HCT116 (cell line): ENCODE measurements around the gene NT5DC3. TPM values are rescaled to one million over a fixed set of nuclear protein-coding genes. Genes with fewer than 3 reads are reported as not detected.

Experiments
- ATAC-seq: fragments of 200-7000 bp; cut with Tn5 transposase; 2 replicates; pipeline ENCODE4 v1.9.1; 2020; ENCODE audit warnings: mild to moderate bottlenecking, moderate library complexity
- BruUV-seq: library from RNA; stranded (reverse); fragments of 400-500 nt; replicated peaks from 2 replicates; lab custom pipeline; 2021; lab: Mats Ljungman, UMichigan
- CTCF ChIA-PET: fragments of 300-600 bp; sonication (Branson Sonifier 250); formaldehyde crosslinking; loops from one replicate; lab custom pipeline; 2021; ENCODE audit warnings: antibody characterized with exemption; lab: Charles Lee
- POLR2A ChIA-PET: fragments of 300-600, 350-600 bp; sonication (Branson Sonifier 250); formaldehyde crosslinking; loops from one replicate; lab custom pipeline; 2021; ENCODE audit warnings: antibody characterized with exemption; lab: Charles Lee
- RAD21 ChIA-PET, 2 experiments: fragments of 300-600 bp; sonication (Branson Sonifier 250); formaldehyde crosslinking; loops; one replicate each; lab custom pipeline; 2023; ENCODE audit warnings: low total read pairs in 2 of 2; ENCODE audit not compliant: uncharacterized antibody in 2 of 2, unreplicated experiment in 2 of 2, low non-redundant PET in 1 of 2; lab: Charles Lee
- DNase-seq: peaks from one replicate; pipeline ENCODE4 v3.0.0-alpha.2; 2010; ENCODE audit warnings: low read depth, low spot score
- H2AFZ ChIP-seq: fragments of 200-600 bp; shearing (Covaris generic), sonication (generic); 2 replicates; pipeline ENCODE4 v1.6.1; 2017; ENCODE audit warnings: low read depth, mixed run types, mixed read lengths, antibody characterized with exemption, low read length; ENCODE audit not compliant: poor library complexity, severe bottlenecking
- H3K27ac ChIP-seq: 2 replicates; pipeline ENCODE4 v1.5.1; 2012; ENCODE audit warnings: low read depth, low read length
- H3K27me3 ChIP-seq: fragments of 200-600 bp; sonication (generic); 2 replicates; pipeline ENCODE4 v1.6.1; 2016; ENCODE audit warnings: mixed run types, low read length, mixed read lengths; ENCODE audit not compliant: insufficient read depth
- H3K36me3 ChIP-seq, 2 experiments: fragments of 200-500 bp in 1 of 2; fragments of 200-600 bp in 1 of 2; sonication (Bioruptor generic) in 1 of 2; sonication (generic) in 1 of 2; 2 replicates each; pipeline versions ENCODE4 v1.5.1 to v1.6.1; 2014 to 2016; ENCODE audit warnings: low read length in 2 of 2, inconsistent platforms in 1 of 2, mixed read lengths in 1 of 2, mixed run types in 1 of 2; ENCODE audit not compliant: insufficient read depth in 2 of 2, control insufficient read depth in 1 of 2
- H3K4me1 ChIP-seq, 2 experiments: fragments of 200-600 bp in 1 of 2; sonication (generic) in 1 of 2; 2 replicates each; pipeline versions ENCODE4 v1.5.1 to v1.6.1; 2012 to 2017; ENCODE audit warnings: low read length in 2 of 2, inconsistent platforms in 1 of 2, mild to moderate bottlenecking in 1 of 2, mixed read lengths in 1 of 2, mixed run types in 1 of 2, moderate library complexity in 1 of 2; ENCODE audit not compliant: insufficient read depth in 2 of 2, control insufficient read depth in 1 of 2
- H3K4me2 ChIP-seq: fragments of 200-600 bp; sonication (generic); 2 replicates; pipeline ENCODE4 v1.6.1; 2017; ENCODE audit warnings: mixed run types, low read length, mixed read lengths
- H3K4me3 ChIP-seq, 2 experiments: fragments of 200-600 bp in 1 of 2; sonication (generic) in 1 of 2; replicated peaks in 1 of 2; 2 replicates each; pipeline ENCODE4 v1.5.1; 2011 to 2016; ENCODE audit warnings: low read length in 2 of 2, control low read depth in 1 of 2, low read depth in 1 of 2, mild to moderate bottlenecking in 1 of 2, mixed read lengths in 1 of 2, mixed run types in 1 of 2
- H3K79me2 ChIP-seq: fragments of 200-600 bp; sonication (generic); 2 replicates; pipeline ENCODE4 v1.6.1; 2017; ENCODE audit warnings: mild to moderate bottlenecking, mixed run types, low read length, moderate library complexity, mixed read lengths; ENCODE audit not compliant: insufficient read depth
- H3K9ac ChIP-seq: fragments of 200-600 bp; sonication (generic); 2 replicates; pipeline ENCODE4 v1.6.1; 2016; ENCODE audit warnings: low read length, mixed read lengths
- H3K9me2 ChIP-seq: fragments of 200-600 bp; sonication (generic), shearing (Covaris generic); 2 replicates; pipeline ENCODE4 v1.6.1; 2017; ENCODE audit warnings: mixed run types, mild to moderate bottlenecking, moderate library complexity; ENCODE audit not compliant: insufficient read depth
- H3K9me3 ChIP-seq, 2 experiments: fragments of 200-500 bp in 1 of 2; fragments of 200-600 bp in 1 of 2; sonication (Bioruptor generic) in 1 of 2; sonication (generic) in 1 of 2; 2 replicates each; pipeline ENCODE4 v1.6.1; 2014 to 2017; ENCODE audit warnings: low read length in 2 of 2, mixed read lengths in 2 of 2, inconsistent platforms in 1 of 2, low read depth in 1 of 2, mild to moderate bottlenecking in 1 of 2, mixed run types in 1 of 2, moderate library complexity in 1 of 2; ENCODE audit not compliant: control insufficient read depth in 1 of 2, insufficient read depth in 1 of 2
- H4K20me1 ChIP-seq: fragments of 200-600 bp; sonication (generic), shearing (Covaris generic); 2 replicates; pipeline ENCODE4 v1.6.1; 2017; ENCODE audit warnings: mixed run types, mild to moderate bottlenecking, moderate library complexity; ENCODE audit not compliant: insufficient read depth
- FOSL1 ChIP-seq: IDR thresholded peaks from 2 replicates; pipeline ENCODE4 v1.6.1; 2012; ENCODE audit warnings: low read depth
- JUND ChIP-seq: IDR thresholded peaks from 2 replicates; pipeline ENCODE4 v1.6.1; 2012
- SIN3A ChIP-seq: IDR thresholded peaks from 2 replicates; pipeline ENCODE4 v1.6.1; 2012; ENCODE audit warnings: low read depth
- TCF7L2 ChIP-seq: IDR thresholded peaks from 2 replicates; pipeline ENCODE4 v1.7.0; 2011; ENCODE audit warnings: borderline replicate concordance, inconsistent platforms; ENCODE audit not compliant: insufficient read depth, insufficient read length; ENCODE audit errors: extremely low read depth
- YY1 ChIP-seq: IDR thresholded peaks from 2 replicates; pipeline ENCODE4 v1.6.1; 2011; ENCODE audit warnings: low read length, low read depth, moderate library complexity, mild to moderate bottlenecking; ENCODE audit not compliant: insufficient replicate concordance; ENCODE audit errors: extremely low read depth
- intact Hi-C: fragments of 100-400 bp; cut with micrococcal nuclease; formaldehyde crosslinking; loops from 2 replicates; pipeline ENCODE4 v1.10.0; 2022
- total RNA-seq: library from RNA; stranded (reverse); gene quantifications from one replicate; pipeline ENCODE4 v1.2.1, GENCODE V29; 2021; ENCODE audit not compliant: unreplicated experiment
- TF ChIP-seq, protein P1 (sequence below): IDR thresholded peaks from 2 replicates; pipeline ENCODE4 v1.6.1; 2012; ENCODE audit warnings: low read depth
- TF ChIP-seq, protein P2 (sequence below), 3 experiments: fragments of 200-600 bp in 1 of 3; sonication (generic) in 1 of 3; IDR thresholded peaks in 2 of 3; conservative IDR thresholded peaks in 1 of 3; 2 replicates each; pipeline ENCODE4 v1.5.1; 2012 to 2017; ENCODE audit warnings: low read depth in 2 of 3, low read length in 2 of 3, antibody characterized with exemption in 1 of 3, borderline replicate concordance in 1 of 3, control low read depth in 1 of 3, mild to moderate bottlenecking in 1 of 3, mixed read lengths in 1 of 3, mixed run types in 1 of 3, moderate library complexity in 1 of 3; ENCODE audit not compliant: insufficient read depth in 1 of 3

The NT5DC3 gene
- total RNA-seq, 1 experiment from 2014 or later, result 18.7 TPM

DNA sequence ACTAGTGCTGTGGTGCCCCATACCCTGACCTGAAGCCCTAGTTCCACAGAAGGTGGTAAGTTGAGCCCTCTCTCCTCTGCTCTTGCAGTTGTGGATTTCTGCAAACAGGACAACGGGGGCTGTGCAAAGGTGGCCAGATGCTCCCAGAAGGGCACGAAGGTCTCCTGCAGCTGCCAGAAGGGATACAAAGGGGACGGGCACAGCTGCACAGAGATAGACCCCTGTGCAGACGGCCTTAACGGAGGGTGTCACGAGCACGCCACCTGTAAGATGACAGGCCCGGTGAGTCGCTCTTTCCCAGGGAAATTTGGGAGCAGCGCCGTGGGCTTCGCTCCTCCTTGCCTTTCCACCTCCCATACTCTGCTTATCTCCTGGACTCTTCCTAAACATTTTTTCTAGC lies 92.2 kb downstream of the NT5DC3 start (continued):
- TF ChIP-seq SIN3A, result no peak
- no peak for TF ChIP-seq TCF7L2

DNA sequence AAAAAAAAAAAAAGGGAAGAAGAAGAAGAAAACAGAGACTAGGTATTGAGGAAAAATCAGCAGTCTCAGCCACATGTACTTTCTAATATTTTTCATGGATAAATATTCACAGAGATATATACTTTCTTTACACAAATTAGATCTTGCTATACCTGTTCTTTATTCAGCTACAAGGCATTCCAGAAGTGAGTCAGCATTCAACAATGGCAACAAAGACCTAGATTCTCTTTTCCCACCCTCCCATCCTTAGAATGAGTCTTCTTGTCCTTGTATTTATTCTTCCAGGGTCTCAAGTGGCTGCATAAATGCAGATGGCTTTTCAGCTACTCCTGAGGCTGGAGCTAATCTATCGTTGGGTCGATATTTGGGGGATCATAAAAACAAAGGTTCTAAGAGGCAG lies 93.0 kb downstream of the NT5DC3 start:
- Histone ChIP-seq H3K27ac (no peak overlapping the region), H4K20me1 (no peaks in the 10 kb centered on the region), H3K9me3 (no peaks in the 10 kb centered on the region), H3K79me2 (no peaks in the 10 kb centered on the region), H3K4me2 (0 out of 2 replicates have a peak overlapping the region, but pooled peaks have one; percentile 13), H3K36me3 (no peaks in the 10 kb centered on the region), H3K9ac (no peak overlapping the region), H3K9me2 (no peaks in the 10 kb centered on the region), H3K4me1 (peaks cover 0 to 10% of the 10 kb centered on the region in 2 experiments; a peak in 1 of 4 replicates), H2AFZ (no peak overlapping the region), H3K27me3 (no peaks in the 10 kb centered on the region), H3K4me3 (no peak overlapping the region)
- no peak for DNase-seq
- ATAC-seq, result no peak
- TF ChIP-seq JUND, result no peak; the same call in 1 of the 2 replicates
- no peak for TF ChIP-seq YY1
- TF ChIP-seq, protein P1, sequence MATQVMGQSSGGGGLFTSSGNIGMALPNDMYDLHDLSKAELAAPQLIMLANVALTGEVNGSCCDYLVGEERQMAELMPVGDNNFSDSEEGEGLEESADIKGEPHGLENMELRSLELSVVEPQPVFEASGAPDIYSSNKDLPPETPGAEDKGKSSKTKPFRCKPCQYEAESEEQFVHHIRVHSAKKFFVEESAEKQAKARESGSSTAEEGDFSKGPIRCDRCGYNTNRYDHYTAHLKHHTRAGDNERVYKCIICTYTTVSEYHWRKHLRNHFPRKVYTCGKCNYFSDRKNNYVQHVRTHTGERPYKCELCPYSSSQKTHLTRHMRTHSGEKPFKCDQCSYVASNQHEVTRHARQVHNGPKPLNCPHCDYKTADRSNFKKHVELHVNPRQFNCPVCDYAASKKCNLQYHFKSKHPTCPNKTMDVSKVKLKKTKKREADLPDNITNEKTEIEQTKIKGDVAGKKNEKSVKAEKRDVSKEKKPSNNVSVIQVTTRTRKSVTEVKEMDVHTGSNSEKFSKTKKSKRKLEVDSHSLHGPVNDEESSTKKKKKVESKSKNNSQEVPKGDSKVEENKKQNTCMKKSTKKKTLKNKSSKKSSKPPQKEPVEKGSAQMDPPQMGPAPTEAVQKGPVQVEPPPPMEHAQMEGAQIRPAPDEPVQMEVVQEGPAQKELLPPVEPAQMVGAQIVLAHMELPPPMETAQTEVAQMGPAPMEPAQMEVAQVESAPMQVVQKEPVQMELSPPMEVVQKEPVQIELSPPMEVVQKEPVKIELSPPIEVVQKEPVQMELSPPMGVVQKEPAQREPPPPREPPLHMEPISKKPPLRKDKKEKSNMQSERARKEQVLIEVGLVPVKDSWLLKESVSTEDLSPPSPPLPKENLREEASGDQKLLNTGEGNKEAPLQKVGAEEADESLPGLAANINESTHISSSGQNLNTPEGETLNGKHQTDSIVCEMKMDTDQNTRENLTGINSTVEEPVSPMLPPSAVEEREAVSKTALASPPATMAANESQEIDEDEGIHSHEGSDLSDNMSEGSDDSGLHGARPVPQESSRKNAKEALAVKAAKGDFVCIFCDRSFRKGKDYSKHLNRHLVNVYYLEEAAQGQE, result no peak
- TF ChIP-seq FOSL1, result 0 out of 2 replicates have a peak, but pooled peaks have one; percentile 8
- TF ChIP-seq, protein P2, sequence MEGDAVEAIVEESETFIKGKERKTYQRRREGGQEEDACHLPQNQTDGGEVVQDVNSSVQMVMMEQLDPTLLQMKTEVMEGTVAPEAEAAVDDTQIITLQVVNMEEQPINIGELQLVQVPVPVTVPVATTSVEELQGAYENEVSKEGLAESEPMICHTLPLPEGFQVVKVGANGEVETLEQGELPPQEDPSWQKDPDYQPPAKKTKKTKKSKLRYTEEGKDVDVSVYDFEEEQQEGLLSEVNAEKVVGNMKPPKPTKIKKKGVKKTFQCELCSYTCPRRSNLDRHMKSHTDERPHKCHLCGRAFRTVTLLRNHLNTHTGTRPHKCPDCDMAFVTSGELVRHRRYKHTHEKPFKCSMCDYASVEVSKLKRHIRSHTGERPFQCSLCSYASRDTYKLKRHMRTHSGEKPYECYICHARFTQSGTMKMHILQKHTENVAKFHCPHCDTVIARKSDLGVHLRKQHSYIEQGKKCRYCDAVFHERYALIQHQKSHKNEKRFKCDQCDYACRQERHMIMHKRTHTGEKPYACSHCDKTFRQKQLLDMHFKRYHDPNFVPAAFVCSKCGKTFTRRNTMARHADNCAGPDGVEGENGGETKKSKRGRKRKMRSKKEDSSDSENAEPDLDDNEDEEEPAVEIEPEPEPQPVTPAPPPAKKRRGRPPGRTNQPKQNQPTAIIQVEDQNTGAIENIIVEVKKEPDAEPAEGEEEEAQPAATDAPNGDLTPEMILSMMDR (IDR thresholded peaks at IDR 0.05 in 2 of 3, conservative IDR thresholded peaks at IDR 0.05 in 1 of 3; ENCODE audit: borderline replicate concordance in 1 of 3, insufficient read depth in 1 of 3, low read depth in 2 of 3, low read length in 2 of 3), result no peak
- ChIA-PET CTCF (no interaction called here), RAD21 (no interaction called here), POLR2A (no interaction called here)
- intact Hi-C loops, result no loop called here
- BruUV-seq, result no TSS peak
